ENCODE measurements around the gene CLRN1. TPM values are rescaled to one million over a fixed set of nuclear protein-coding genes. Genes with fewer than 3 reads are reported as not detected.

CLRN1 gene
- total and polyA plus RNA-seq, 2 of the 13 experiments (the other 11 are each of a cell fraction or from before 2014, with no cell fraction given) = not detected

GRCh38 chr3:150887031-150887430 lies 85.5 kb downstream of the CLRN1 start (continued):
- TF ChIP-seq CC2D1A (CRISPR knock-in tag; IDR thresholded peaks at IDR 0.05) (no peak), SRSF4 (IDR thresholded peaks at IDR 0.05; ENCODE audit: low read depth, low read length, poor library complexity, severe bottlenecking) (no peak)

- H3K9ac ChIP-seq (ENCODE audit: insufficient read depth, low read depth, low read length) = no peak overlapping the region
- no peaks in the 10 kb centered on the region for H4K20me1 ChIP-seq (ENCODE audit: insufficient read depth, low read length)
- H3K4me2 ChIP-seq (ENCODE audit: low read depth, low read length) = no peak overlapping the region
- H3K4me1 ChIP-seq (ENCODE audit: insufficient read depth, low read length) = no peaks in the 10 kb centered on the region
- H3K79me2 ChIP-seq (ENCODE audit: insufficient read depth, low read length) = no peaks in the 10 kb centered on the region
- in situ Hi-C loops (cut with HindIII; ENCODE audit: extremely low pct_ligation_motif_present, low pct_unique_long_range_greater_than_20kb) (no loop called here), intact Hi-C loops (cut with micrococcal nuclease; ENCODE audit: unreplicated experiment) (no loop called here)
- peaks cover 0 to 3% of the 10 kb centered on the region in 2 experiments; a peak in 2 of 5 replicates for H3K27me3 ChIP-seq (ENCODE audit: control insufficient read depth in 1 of 2, insufficient read depth in 2 of 2, low read length in 2 of 2)
- no peak overlapping the region for H3K27ac ChIP-seq (ENCODE audit: extremely low read length, insufficient read depth, low read length)
- no peaks in the 10 kb centered on the region for H3K36me3 ChIP-seq (replicated peaks in 1 of 2; ENCODE audit: control insufficient read depth in 1 of 2, insufficient read depth in 2 of 2, low read length in 2 of 2)
- BruUV-seq (replicated peaks) = no TSS peak
- FAIRE-seq (no peak), ATAC-seq (no peak), DNase-seq (ENCODE audit: low spot score) (no peak)
- ChIA-PET CTCF (ENCODE audit: low intra/inter-chr PET ratio, low total read pairs) (no interaction called here), POLR2A (no interaction called here)
- H2AFZ ChIP-seq (ENCODE audit: low read length) = no peak overlapping the region
- no peak overlapping the region for H3K4me3 ChIP-seq (replicated peaks in 1 of 3; ENCODE audit: insufficient read depth in 1 of 3, low read depth in 2 of 3, low read length in 3 of 3)
- no peak for TF ChIP-seq ZKSCAN8 (CRISPR knock-in tag; IDR thresholded peaks at IDR 0.05; ENCODE audit: borderline replicate concordance)
- no peak for TF ChIP-seq AGO1 (IDR thresholded peaks at IDR 0.05; ENCODE audit: low read depth, low read length, poor library complexity, severe bottlenecking)
- TF ChIP-seq ZBTB39 (CRISPR knock-in tag; IDR thresholded peaks at IDR 0.05) = no peak
- no peak for TF ChIP-seq ZNF501 (CRISPR knock-in tag; IDR thresholded peaks at IDR 0.05)
- no peak for TF ChIP-seq U2AF2 (IDR thresholded peaks at IDR 0.05; ENCODE audit: low read depth, low read length)
- H3K9me3 ChIP-seq (ENCODE audit: low read length) = no peaks in the 10 kb centered on the region
- 7% methylated on average over 3 of the region's 3 CpGs for WGBS (ENCODE audit: low lambda C conversion rate)
Measured at GRCh38 chr3:150885535-150885934, 87.0 kb downstream of the CLRN1 start.

All from HepG2 (cell line).